Breast epithelium (tissue), 4 donors: ENCODE measurements around the gene STT3B. TPM values are rescaled to one million over a fixed set of nuclear protein-coding genes. Genes with fewer than 3 reads are reported as not detected.
"Not testable (repeated sequence)": the region's sequence is repeated elsewhere in the genome, so short reads cannot be mapped to it uniquely, and the experiment has no call there.

Experiments
- DNase-seq, 2 donors: peaks; one replicate each; pipeline ENCODE4 v3.0.0-alpha.2; 2019; ENCODE audit warnings: low spot score in 2 of 2
- H3K27ac ChIP-seq, 2 donors: fragments of 200-600 bp; sonication (generic) in 1 of 2; one replicate each; pipeline ENCODE4 v1.5.1; 2016 to 2019; ENCODE audit warnings: mild to moderate bottlenecking in 1 of 2
- H3K27me3 ChIP-seq, 2 donors: fragments of 200-600 bp; sonication (generic) in 1 of 2; one replicate each; pipeline versions ENCODE4 v1.5.1 to v1.6.0; 2017 to 2019; ENCODE audit warnings: control low read depth in 1 of 2, mild to moderate bottlenecking in 1 of 2
- H3K36me3 ChIP-seq: fragments of 200-600 bp; one replicate; pipeline ENCODE4 v1.5.1; 2019
- H3K4me1 ChIP-seq, 2 donors: fragments of 200-600 bp; sonication (generic); one replicate each; pipeline ENCODE4 v1.5.1; 2016 to 2019; ENCODE audit warnings: control low read depth in 1 of 2
- H3K4me3 ChIP-seq, 3 donors: fragments of 200-600 bp; sonication (generic); 1 replicate in 2 of 3; 2 replicates in 1 of 3; pipeline ENCODE4 v1.5.1; 2016 to 2019; ENCODE audit warnings: mild to moderate bottlenecking in 3 of 3, moderate library complexity in 2 of 3
- H3K9me3 ChIP-seq, 2 donors: fragments of 200-600 bp; sonication (generic) in 1 of 2; one replicate each; pipeline ENCODE4 v1.5.1; 2016 to 2019; ENCODE audit warnings: control low read depth in 1 of 2
- POLR2A ChIP-seq: fragments of 450-650 bp; IDR thresholded peaks from one replicate; pipeline ENCODE4 v1.6.1; 2016; ENCODE audit warnings: antibody characterized with exemption, mild to moderate bottlenecking, moderate library complexity
- POLR2AphosphoS5 ChIP-seq, 3 donors: sonication (generic); formaldehyde crosslinking; IDR thresholded peaks; one replicate each; pipeline ENCODE4 v1.6.1; 2017; ENCODE audit warnings: antibody characterized with exemption in 3 of 3
- intact Hi-C: fragments of 100-400 bp; cut with DNase I; formaldehyde crosslinking; loops from one replicate; pipeline ENCODE4 v1.15.1; 2023; ENCODE audit warnings: low total_unique reads
- total RNA-seq, 3 donors: library from RNA; depleted of rRNA; stranded (reverse); fragments of >200 nt; gene quantifications; one replicate each; pipeline ENCODE4 v1.1.0, GENCODE V29; 2016
- TF ChIP-seq, protein P1 (sequence below), 3 donors: fragments of 450-650 bp; IDR thresholded peaks; one replicate each; pipeline ENCODE4 v1.5.1; 2016 to 2017; ENCODE audit warnings: antibody characterized with exemption in 3 of 3, mild to moderate bottlenecking in 3 of 3, moderate library complexity in 3 of 3

The STT3B gene
- total RNA-seq, 3 donors from 2014 or later, result 93.5 to 132 (median 109) TPM

DNA sequence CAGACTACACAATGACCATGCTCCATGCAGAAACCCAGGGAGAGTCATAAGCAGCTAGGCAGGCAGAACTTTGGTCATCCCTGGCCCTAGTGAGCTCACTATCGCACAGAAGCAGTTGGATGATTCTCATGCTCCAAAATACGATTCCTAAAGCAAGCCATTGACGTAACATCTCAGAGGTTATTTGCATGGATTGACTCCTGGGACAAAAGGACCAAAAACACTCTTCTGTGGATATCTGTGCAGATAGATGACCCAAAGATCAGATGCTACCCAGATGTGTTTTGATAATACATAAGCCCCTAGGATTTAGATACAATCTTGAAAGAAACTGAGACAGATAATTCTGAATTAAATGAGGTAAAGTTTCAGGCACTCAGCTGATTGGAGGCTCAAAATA is 33.4 kb upstream of the STT3B start:
- Histone ChIP-seq H3K27me3 (no peaks in the 10 kb centered on the region), H3K4me1 (no peaks in the 10 kb centered on the region), H3K4me3 (no peak overlapping the region), H3K36me3 (no peaks in the 10 kb centered on the region), H3K27ac (no peak overlapping the region), H3K9me3 (no peaks in the 10 kb centered on the region)
- TF ChIP-seq, protein P1, sequence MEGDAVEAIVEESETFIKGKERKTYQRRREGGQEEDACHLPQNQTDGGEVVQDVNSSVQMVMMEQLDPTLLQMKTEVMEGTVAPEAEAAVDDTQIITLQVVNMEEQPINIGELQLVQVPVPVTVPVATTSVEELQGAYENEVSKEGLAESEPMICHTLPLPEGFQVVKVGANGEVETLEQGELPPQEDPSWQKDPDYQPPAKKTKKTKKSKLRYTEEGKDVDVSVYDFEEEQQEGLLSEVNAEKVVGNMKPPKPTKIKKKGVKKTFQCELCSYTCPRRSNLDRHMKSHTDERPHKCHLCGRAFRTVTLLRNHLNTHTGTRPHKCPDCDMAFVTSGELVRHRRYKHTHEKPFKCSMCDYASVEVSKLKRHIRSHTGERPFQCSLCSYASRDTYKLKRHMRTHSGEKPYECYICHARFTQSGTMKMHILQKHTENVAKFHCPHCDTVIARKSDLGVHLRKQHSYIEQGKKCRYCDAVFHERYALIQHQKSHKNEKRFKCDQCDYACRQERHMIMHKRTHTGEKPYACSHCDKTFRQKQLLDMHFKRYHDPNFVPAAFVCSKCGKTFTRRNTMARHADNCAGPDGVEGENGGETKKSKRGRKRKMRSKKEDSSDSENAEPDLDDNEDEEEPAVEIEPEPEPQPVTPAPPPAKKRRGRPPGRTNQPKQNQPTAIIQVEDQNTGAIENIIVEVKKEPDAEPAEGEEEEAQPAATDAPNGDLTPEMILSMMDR (IDR thresholded peaks at IDR 0.05), result no peak
- no peak for TF ChIP-seq POLR2A
- no peak for TF ChIP-seq POLR2AphosphoS5 (IDR thresholded peaks at IDR 0.05)
- intact Hi-C loops, result no loop called here
- no peak for DNase-seq

DNA sequence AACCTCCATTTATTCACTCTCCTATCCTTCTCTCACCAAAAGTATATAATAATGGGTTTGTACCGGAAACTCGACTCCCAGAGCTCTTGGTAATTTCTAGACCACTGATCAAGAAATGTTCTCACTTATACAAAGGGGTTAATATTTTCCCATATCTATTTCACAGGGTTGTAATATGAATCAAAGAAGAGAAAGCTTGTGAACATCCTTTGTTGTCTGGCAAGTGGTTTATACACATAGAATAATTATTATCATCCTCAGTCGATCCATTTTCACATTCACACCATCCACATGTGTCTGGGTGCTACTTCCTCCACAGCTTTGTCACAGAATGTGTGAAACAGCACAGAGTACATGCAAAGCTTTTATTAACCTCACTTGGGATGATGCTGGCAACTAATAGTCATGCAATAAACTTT is 29.9 kb upstream of the STT3B start:
- DNase-seq, result no peak
- H3K4me3 ChIP-seq, result no peak overlapping the region
- H3K4me1 ChIP-seq, result no peaks in the 10 kb centered on the region
- H3K27ac ChIP-seq, result no peak overlapping the region
- no peak for TF ChIP-seq POLR2A
- no peak for TF ChIP-seq POLR2AphosphoS5 (IDR thresholded peaks at IDR 0.05)
- TF ChIP-seq, protein P1 (IDR thresholded peaks at IDR 0.05), result no peak
- intact Hi-C loops, result no loop called here
- no peaks in the 10 kb centered on the region for H3K27me3 ChIP-seq
- H3K9me3 ChIP-seq, result no peaks in the 10 kb centered on the region
- H3K36me3 ChIP-seq, result no peaks in the 10 kb centered on the region

DNA sequence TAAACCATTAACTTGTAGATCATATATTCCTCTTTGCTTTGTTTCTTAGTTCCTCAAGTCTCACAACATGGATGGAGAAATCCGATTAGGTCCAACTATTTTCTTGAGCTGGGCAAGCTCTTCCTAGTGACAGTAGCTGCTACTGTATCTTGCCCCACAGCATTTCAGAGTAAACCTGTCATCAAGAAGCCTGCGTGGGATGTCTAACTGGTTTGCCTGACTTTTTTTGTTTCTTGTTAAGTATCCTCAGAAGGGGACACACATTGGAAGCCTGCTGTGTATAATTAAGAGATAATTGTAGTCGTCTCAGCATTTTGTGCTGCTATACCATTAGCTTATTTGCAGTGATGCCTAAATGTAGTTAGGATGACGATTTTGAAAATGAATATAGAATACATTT is 29.3 kb upstream of the STT3B start:
- H3K36me3 ChIP-seq, result no peaks in the 10 kb centered on the region
- no peaks in the 10 kb centered on the region for H3K27me3 ChIP-seq
- DNase-seq, result no peak
- H3K4me3 ChIP-seq, result no peak overlapping the region
- TF ChIP-seq, protein P1 (IDR thresholded peaks at IDR 0.05), result no peak
- TF ChIP-seq POLR2A, result no peak
- TF ChIP-seq POLR2AphosphoS5 (IDR thresholded peaks at IDR 0.05), result no peak
- H3K27ac ChIP-seq, result no peak overlapping the region
- H3K9me3 ChIP-seq, result no peaks in the 10 kb centered on the region
- no peaks in the 10 kb centered on the region for H3K4me1 ChIP-seq
- intact Hi-C loops, result no loop called here

DNA sequence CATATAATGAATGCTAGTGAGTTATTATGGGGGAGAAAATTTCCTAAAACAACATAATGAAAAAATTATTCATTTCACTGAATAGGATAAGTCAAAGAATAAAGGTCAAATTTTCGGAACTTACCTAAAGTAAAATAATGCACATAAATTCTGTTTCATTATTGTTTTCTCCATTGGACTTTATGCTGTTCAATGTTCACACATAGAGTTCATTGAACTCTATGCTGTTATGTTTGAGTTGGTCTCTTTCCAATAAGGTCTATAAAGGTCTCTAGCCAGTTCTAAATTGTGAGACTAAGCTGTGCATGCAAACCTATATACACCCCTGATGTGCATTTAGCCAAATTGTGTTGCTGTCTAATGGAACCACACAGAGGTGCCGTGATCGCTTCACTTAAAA is 28.5 kb upstream of the STT3B start:
- Histone ChIP-seq H3K4me3 (no peak overlapping the region), H3K4me1 (no peaks in the 10 kb centered on the region), H3K36me3 (no peaks in the 10 kb centered on the region), H3K9me3 (no peaks in the 10 kb centered on the region), H3K27ac (no peak overlapping the region), H3K27me3 (no peaks in the 10 kb centered on the region)
- intact Hi-C loops, result no loop called here
- no peak for TF ChIP-seq POLR2A
- TF ChIP-seq POLR2AphosphoS5 (IDR thresholded peaks at IDR 0.05), result no peak
- TF ChIP-seq, protein P1 (IDR thresholded peaks at IDR 0.05), result no peak
- DNase-seq, result no peak

DNA sequence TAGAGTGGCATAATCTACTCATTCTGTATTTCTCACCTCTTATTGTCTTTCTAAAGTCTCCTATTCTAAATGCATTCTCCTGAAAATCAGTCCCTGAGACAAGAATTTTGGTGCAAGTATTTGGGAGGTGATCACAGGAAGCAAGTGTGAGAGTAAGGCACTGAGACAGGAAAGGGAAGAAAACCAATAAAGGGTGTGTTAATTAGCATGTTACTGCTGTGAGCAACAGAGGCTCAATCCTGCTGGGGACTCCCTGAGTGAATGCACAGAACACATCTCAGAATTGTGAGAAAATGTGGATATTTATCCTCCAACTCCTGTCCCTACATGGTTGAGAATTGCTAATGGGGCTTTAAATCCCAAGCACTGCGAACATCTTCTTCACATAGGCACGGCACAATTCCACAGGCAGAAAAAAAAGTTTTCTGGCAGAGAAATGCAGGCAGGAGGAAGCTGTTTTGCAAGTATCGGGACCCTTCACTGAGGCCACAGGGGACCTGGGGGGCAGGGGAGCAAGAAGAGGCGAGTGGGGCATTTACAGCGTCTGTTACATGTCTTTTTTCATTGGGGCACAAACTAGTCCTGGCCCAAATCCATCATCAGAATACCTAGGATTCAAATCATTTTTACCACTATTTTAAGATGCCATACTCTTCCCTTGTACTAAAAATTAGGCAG is 27.2 kb upstream of the STT3B start:
- H3K9me3 ChIP-seq, result no peaks in the 10 kb centered on the region
- H3K27ac ChIP-seq, result no peak overlapping the region
- intact Hi-C loops, result no loop called here
- H3K4me1 ChIP-seq, result no peaks in the 10 kb centered on the region
- TF ChIP-seq POLR2A (no peak), POLR2AphosphoS5 (IDR thresholded peaks at IDR 0.05) (no peak)
- TF ChIP-seq, protein P1 (IDR thresholded peaks at IDR 0.05), result no peak
- no peaks in the 10 kb centered on the region for H3K27me3 ChIP-seq
- DNase-seq, result no peak
- H3K4me3 ChIP-seq, result no peak overlapping the region
- H3K36me3 ChIP-seq, result no peaks in the 10 kb centered on the region

DNA sequence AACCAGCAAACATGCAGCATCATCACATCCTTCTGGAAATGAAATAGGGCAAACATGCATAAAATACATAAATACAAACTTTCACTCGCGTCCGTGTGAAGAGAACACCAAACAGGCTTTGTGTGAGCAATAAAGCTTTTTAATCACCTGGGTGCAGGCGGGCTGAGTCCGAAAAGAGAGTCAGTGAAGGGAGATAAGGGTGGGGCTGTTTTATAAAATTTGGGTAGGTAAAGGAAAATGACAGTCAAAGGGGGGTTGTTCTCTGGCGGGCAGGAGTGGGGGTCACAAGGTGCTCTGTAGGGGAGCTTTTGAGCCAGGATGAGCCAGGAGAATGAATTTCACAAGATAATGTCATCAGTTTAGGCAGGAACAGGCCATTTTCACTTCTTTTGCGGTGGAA is 26.2 kb upstream of the STT3B start:
- H3K9me3 ChIP-seq, H3K4me3 ChIP-seq, DNase-seq, H3K36me3 ChIP-seq, H3K27me3 ChIP-seq, intact Hi-C loops, H3K4me1 ChIP-seq, H3K27ac ChIP-seq: not testable (repeated sequence)
